ENCODE data around the gene GRIK4.
"Not testable (repeated sequence)": the region's sequence is repeated elsewhere in the genome, so short reads cannot be mapped to it uniquely, and the experiment has no call there.

The GRIK4 gene

DNA sequence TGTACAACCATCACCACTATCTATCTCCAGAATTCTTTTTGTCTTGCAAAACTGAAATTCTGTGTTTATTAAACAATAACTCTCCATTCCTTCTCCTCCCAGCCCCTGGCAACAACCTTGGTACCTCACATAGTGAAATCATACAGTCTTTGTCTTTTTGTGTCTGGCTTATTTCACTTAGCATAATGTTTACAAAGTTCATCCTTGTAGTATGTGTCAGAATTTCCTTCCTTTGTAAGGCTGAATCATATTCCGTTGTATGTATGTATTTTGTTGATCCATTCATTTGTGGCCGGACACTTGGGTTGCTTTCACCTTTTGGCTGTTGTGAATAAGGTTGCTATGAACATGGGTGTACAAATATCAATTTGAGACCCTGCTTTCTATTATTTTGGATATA, 268.7 kb downstream of the GRIK4 start:
- TF ChIP-seq, protein P1, sequence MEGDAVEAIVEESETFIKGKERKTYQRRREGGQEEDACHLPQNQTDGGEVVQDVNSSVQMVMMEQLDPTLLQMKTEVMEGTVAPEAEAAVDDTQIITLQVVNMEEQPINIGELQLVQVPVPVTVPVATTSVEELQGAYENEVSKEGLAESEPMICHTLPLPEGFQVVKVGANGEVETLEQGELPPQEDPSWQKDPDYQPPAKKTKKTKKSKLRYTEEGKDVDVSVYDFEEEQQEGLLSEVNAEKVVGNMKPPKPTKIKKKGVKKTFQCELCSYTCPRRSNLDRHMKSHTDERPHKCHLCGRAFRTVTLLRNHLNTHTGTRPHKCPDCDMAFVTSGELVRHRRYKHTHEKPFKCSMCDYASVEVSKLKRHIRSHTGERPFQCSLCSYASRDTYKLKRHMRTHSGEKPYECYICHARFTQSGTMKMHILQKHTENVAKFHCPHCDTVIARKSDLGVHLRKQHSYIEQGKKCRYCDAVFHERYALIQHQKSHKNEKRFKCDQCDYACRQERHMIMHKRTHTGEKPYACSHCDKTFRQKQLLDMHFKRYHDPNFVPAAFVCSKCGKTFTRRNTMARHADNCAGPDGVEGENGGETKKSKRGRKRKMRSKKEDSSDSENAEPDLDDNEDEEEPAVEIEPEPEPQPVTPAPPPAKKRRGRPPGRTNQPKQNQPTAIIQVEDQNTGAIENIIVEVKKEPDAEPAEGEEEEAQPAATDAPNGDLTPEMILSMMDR (IDR thresholded peaks at IDR 0.05; ENCODE audit: insufficient read depth, low read length, missing control alignments): no peak
- no peak overlapping the region for H3K4me3 ChIP-seq (ENCODE audit: low read depth, low read length)
- CTCF ChIA-PET: interaction anchor here (1.8 kb wide), 1 partner anchor 22 kb away, joined by 7 read pairs; no protein-coding TSS in a partner anchor
- POLR2A ChIA-PET: no interaction called here
- no peak for DNase-seq (ENCODE audit: low read depth, low spot score)

DNA sequence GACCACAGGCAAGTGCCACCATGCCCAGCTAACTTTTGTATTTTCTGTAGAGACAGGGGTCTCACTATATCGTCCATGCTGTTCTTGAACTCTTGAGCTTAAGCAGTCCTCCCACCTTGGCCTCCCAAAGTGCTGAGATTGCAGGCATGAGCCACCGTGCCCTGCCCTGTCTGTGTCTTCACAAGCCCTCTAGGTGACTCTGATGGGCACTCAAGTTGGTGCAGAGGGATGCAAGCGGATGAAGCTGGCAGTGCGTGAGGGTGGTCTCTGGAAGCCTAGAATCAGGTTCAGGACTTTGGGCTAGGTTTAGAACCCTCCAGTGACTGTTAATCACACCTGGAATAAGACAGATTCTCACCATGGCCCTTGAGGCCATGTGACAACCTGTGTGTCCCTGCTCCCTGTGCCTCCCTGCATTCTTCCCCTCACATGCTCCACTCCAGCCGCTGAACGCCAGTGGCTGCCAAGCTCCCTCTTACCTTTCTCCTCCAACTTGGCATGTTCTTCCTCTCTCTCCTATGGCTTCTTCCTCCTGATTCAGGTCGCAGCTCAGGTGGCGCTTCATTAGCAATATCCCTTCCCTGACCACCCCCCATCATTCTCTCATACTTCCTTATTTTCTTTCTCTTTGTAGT, 270.1 kb downstream of the GRIK4 start:
- POLR2A ChIA-PET: no interaction called here
- no peak overlapping the region for H3K4me3 ChIP-seq (ENCODE audit: low read depth, low read length)
- CTCF ChIA-PET: no interaction called here
- DNase-seq (ENCODE audit: low read depth, low spot score): no peak
- TF ChIP-seq, protein P1 (IDR thresholded peaks at IDR 0.05; ENCODE audit: insufficient read depth, low read length, missing control alignments): no peak

DNA sequence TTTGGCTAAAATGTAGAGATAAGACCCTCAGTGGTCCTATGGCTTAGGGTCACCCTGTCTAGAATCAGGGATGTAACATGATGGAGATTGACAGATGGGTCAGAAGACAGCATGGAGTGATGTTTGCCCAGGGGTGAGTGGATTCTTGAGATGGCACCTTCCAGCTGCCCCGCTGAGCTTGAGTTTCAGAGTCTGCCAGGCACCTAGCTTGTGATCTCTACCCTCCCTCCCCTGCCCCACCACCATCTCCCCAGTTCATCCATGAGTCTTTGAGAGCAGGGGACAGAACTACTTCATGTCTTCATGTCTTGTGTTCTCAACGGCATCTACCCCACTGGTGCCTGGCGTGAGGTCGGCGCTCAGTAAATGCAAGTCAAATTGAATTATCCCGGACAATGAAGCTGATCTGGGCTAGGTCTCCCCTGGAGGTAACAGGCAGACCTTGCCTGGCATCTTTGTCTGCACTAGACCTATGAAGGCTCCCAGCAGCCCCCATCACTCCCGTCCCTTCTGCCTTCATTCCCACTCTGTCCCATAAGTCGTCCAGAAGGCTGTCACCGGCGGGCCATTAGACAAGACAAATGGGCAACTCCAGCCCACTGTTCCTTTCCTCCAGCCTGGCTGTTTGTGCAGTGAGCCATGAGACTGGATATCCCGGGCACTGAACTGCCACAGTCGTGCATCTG, 273.2 kb downstream of the GRIK4 start:
- DNase-seq (ENCODE audit: low read depth, low spot score): no peak
- H3K4me3 ChIP-seq (ENCODE audit: low read depth, low read length): no peak overlapping the region
- TF ChIP-seq, protein P1 (IDR thresholded peaks at IDR 0.05; ENCODE audit: insufficient read depth, low read length, missing control alignments): no peak
- CTCF ChIA-PET: interaction anchor here (2.0 kb wide), 1 partner anchor 17 kb away, joined by 10 read pairs; no protein-coding TSS in a partner anchor
- POLR2A ChIA-PET: no interaction called here

DNA sequence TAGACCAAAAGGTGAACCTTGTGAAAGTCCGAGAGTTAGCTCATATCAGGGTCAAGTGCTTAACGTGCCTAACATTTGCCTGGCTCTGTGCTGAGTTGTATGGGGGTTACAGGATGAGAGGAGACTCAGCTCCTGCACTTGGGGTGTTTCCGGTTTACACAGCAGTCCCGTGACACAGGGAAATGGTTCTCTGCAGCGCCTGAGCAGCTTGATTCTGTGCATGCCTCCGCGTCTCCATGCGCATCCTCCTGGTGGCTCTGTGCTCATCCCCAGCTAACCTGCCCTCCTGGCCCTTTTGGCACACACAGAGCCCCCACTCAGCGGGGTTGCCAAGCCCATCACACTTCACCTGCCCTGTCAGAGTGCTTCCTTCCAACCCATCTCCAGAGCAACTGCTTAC, 274.0 kb downstream of the GRIK4 start:
- POLR2A ChIA-PET: no interaction called here
- CTCF ChIA-PET: interaction anchor here (2.0 kb wide), 1 partner anchor 17 kb away, joined by 10 read pairs; no protein-coding TSS in a partner anchor
- TF ChIP-seq, protein P1 (IDR thresholded peaks at IDR 0.05; ENCODE audit: insufficient read depth, low read length, missing control alignments): no peak
- DNase-seq (ENCODE audit: low read depth, low spot score): no peak
- no peak overlapping the region for H3K4me3 ChIP-seq (ENCODE audit: low read depth, low read length)

DNA sequence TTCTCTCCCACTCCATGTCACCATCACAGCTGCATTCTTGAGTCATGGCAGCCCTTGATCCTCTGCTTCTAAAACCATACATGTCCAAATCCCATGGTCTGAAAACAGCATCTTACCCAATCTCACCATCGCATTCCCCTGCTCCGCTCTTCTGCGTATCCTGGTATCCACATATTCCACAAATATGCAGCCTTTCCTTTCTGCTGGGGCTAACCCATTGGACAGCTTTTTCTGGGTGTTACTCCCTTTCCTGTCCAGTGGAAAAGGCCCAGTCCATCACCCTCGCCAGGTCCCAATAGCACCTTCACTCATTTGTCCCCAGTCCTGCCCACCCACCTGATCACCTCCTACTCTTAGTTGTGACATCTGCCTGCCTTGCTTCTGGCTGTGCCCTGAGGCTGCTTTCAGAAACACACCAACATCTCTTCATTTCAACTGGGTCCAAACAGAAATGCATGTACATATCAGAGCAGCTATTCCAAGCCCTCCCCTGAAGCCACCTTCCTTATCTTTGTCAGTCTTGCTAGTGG, 274.7 kb downstream of the GRIK4 start:
- TF ChIP-seq, protein P1 (IDR thresholded peaks at IDR 0.05; ENCODE audit: insufficient read depth, low read length, missing control alignments): no peak
- no peak overlapping the region for H3K4me3 ChIP-seq (ENCODE audit: low read depth, low read length)
- CTCF ChIA-PET: interaction anchor here (2.0 kb wide), 1 partner anchor 16 kb away, joined by 10 read pairs; no protein-coding TSS in a partner anchor
- POLR2A ChIA-PET: no interaction called here
- DNase-seq (ENCODE audit: low read depth, low spot score): no peak

DNA sequence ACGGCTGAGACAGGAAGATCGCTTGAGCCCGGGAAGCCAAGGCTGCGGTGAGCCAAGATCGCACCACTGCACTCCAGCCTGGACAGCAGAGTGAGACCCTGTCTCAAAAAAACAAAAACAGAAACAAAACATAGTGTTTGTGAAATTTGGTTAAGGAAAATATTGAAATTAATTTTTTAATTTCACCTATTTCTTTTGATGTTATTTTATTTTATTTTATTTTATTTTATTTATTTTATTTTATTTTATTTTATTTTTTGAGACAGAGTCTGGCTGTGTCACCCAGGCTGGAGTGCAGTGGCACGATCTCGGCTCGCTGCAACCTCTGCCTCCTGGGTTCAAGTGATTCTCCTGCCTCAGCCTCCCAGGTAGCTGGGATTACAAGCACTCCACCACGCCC, 275.7 kb downstream of the GRIK4 start:
- POLR2A ChIA-PET; DNase-seq (ENCODE audit: low read depth, low spot score); CTCF ChIA-PET; H3K4me3 ChIP-seq (ENCODE audit: low read depth, low read length): not testable (repeated sequence)

Data from AG04449 (cell line).